SK-N-SH (cell line): ENCODE data around the gene ITPRID2. TPM values are rescaled to one million over a fixed set of nuclear protein-coding genes. Genes with fewer than 3 reads are reported as not detected.

ENCODE experiments used
- CTCF ChIA-PET: fragments of 300-600, 350-600 bp; formaldehyde crosslinking; extraction: SDS; loops from one replicate; lab custom pipeline; 2021; lab: Yijun Ruan, JAX
- POLR2A ChIA-PET: fragments of 350-600 bp; sonication (Branson Sonifier 250); formaldehyde crosslinking; extraction: SDS; loops from one replicate; lab custom pipeline; 2020; ENCODE audit warnings: antibody characterized with exemption, inconsistent platforms; lab: Yijun Ruan, JAX
- DNase-seq: peaks from one replicate; pipeline ENCODE4 v3.0.0; 2012
- H2AFZ ChIP-seq: fragments of 200-600 bp; sonication (generic); 2 replicates; pipeline ENCODE4 v1.8.1; 2016; ENCODE audit warnings: antibody characterized with exemption, mild to moderate bottlenecking, low read depth
- H3F3A ChIP-seq: fragments of 200-600 bp; sonication (generic); replicated peaks from 2 replicates; pipeline ENCODE3; 2016; ENCODE audit warnings: antibody characterized with exemption, mild to moderate bottlenecking; ENCODE audit not compliant: insufficient read depth
- H3K27ac ChIP-seq, 2 experiments: fragments of 200-500 bp in 1 of 2; fragments of 200-600 bp in 1 of 2; sonication (Bioruptor generic) in 1 of 2; sonication (generic), shearing (Covaris generic) in 1 of 2; 2 replicates each; pipeline versions ENCODE4 v1.5.1 to v1.6.1; 2014 to 2016; ENCODE audit warnings: low read depth in 2 of 2, inconsistent platforms in 1 of 2, low read length in 1 of 2, mild to moderate bottlenecking in 1 of 2, mixed read lengths in 1 of 2
- H3K27me3 ChIP-seq: fragments of 200-600 bp; sonication (generic), shearing (Covaris generic); 2 replicates; pipeline ENCODE4 v1.6.1; 2016; ENCODE audit warnings: mixed run types; ENCODE audit not compliant: insufficient read depth
- H3K36me3 ChIP-seq, 2 experiments: fragments of 200-500 bp in 1 of 2; fragments of 200-600 bp in 1 of 2; sonication (Bioruptor generic) in 1 of 2; sonication (generic) in 1 of 2; replicated peaks in 1 of 2; 2 replicates each; pipeline versions ENCODE3 to v1.5.1; 2014 to 2016; ENCODE audit warnings: low read length in 1 of 2, mild to moderate bottlenecking in 1 of 2; ENCODE audit not compliant: insufficient read depth in 2 of 2, control insufficient read depth in 1 of 2
- H3K4me1 ChIP-seq, 2 experiments: fragments of 200-500 bp in 1 of 2; fragments of 200-600 bp in 1 of 2; sonication (Bioruptor generic) in 1 of 2; sonication (generic), shearing (Covaris generic) in 1 of 2; 2 replicates each; pipeline versions ENCODE4 v1.5.1 to v1.6.1; 2014 to 2016; ENCODE audit warnings: low read depth in 1 of 2, low read length in 1 of 2, mixed run types in 1 of 2; ENCODE audit not compliant: insufficient read depth in 2 of 2, control insufficient read depth in 1 of 2
- H3K4me2 ChIP-seq: fragments of 200-600 bp; sonication (generic), shearing (Covaris generic); 2 replicates; pipeline ENCODE4 v1.6.1; 2017; ENCODE audit warnings: mixed run types
- H3K4me3 ChIP-seq, 2 experiments: fragments of 200-500 bp in 1 of 2; fragments of 200-600 bp in 1 of 2; sonication (Bioruptor generic) in 1 of 2; sonication (generic), shearing (Covaris generic) in 1 of 2; 2 replicates each; pipeline versions ENCODE4 v1.5.1 to v1.8.1; 2014 to 2016; ENCODE audit warnings: low read depth in 2 of 2, inconsistent platforms in 1 of 2, low read length in 1 of 2, mild to moderate bottlenecking in 1 of 2, mixed read lengths in 1 of 2, moderate library complexity in 1 of 2
- H3K79me2 ChIP-seq: fragments of 200-600 bp; sonication (generic); 2 replicates; pipeline ENCODE4 v1.8.1; 2017; ENCODE audit warnings: mild to moderate bottlenecking; ENCODE audit not compliant: insufficient read depth
- H3K9ac ChIP-seq: fragments of 200-600 bp; sonication (generic); 2 replicates; pipeline ENCODE4 v1.6.1; 2017; ENCODE audit warnings: mixed run types
- H3K9me2 ChIP-seq: fragments of 200-600 bp; sonication (generic); 2 replicates; pipeline ENCODE4 v1.6.1; 2017; ENCODE audit warnings: mixed run types
- H3K9me3 ChIP-seq: fragments of 200-600 bp; sonication (generic); 2 replicates; pipeline ENCODE4 v1.6.1; 2017; ENCODE audit warnings: mixed run types, mild to moderate bottlenecking, moderate library complexity
- H4K20me1 ChIP-seq: fragments of 200-600 bp; sonication (generic); 2 replicates; pipeline ENCODE4 v1.6.1; 2017; ENCODE audit warnings: mild to moderate bottlenecking, mixed run types; ENCODE audit not compliant: insufficient read depth
- FOSL2 ChIP-seq: IDR thresholded peaks from 2 replicates; pipeline ENCODE4 v1.4.0; 2012; ENCODE audit warnings: low read depth, mild to moderate bottlenecking, moderate library complexity, borderline replicate concordance
- FOXM1 ChIP-seq: IDR thresholded peaks from 2 replicates; pipeline ENCODE4 v1.4.0; 2012; ENCODE audit warnings: low read depth, mild to moderate bottlenecking
- GABPA ChIP-seq: IDR thresholded peaks from 2 replicates; pipeline ENCODE4 v1.4.0; 2012; ENCODE audit warnings: low read depth, mild to moderate bottlenecking
- GATA2 ChIP-seq: sonication (generic); formaldehyde crosslinking; IDR thresholded peaks from 2 replicates; pipeline ENCODE4 v1.5.0; 2020; ENCODE audit warnings: mild to moderate bottlenecking, missing genetic modification reagents
- JUND ChIP-seq: IDR thresholded peaks from 2 replicates; pipeline ENCODE4 v1.4.0; 2012
- MXI1 ChIP-seq: IDR thresholded peaks from 2 replicates; pipeline ENCODE4 v1.6.1; 2012; ENCODE audit warnings: mild to moderate bottlenecking, low read depth, low read length, improper control_type of control experiment
- NRF1 ChIP-seq: IDR thresholded peaks from 2 replicates; pipeline ENCODE4 v1.6.1; 2012; ENCODE audit warnings: low read depth, mild to moderate bottlenecking, low read length
- RCOR1 ChIP-seq: fragments of 150-350 bp; IDR thresholded peaks from 2 replicates; pipeline ENCODE4 v1.6.1; 2017; ENCODE audit warnings: antibody characterized with exemption, low read length
- RFX5 ChIP-seq: IDR thresholded peaks from 2 replicates; pipeline ENCODE4 v1.6.1; 2012; ENCODE audit warnings: mild to moderate bottlenecking, improper control_type of control experiment, low read length
- WGBS: methylation state at CpG from one replicate; pipeline ENCODE4 v1.1.6; 2017; ENCODE audit warnings: low lambda C conversion rate; 5-methylcytosine and 5-hydroxymethylcytosine counted together
- polyA plus RNA-seq, 3 experiments: library from polyadenylated mRNA; depleted of rRNA; stranded (reverse); fragments of >200 nt; gene quantifications; 2 replicates each; pipeline ENCODE4 v1.2.3, GENCODE V29; 2012
- TF ChIP-seq, protein P1 (sequence below): fragments of 150-350 bp; IDR thresholded peaks from 2 replicates; pipeline ENCODE4 v1.6.1; 2017; ENCODE audit warnings: antibody characterized with exemption, low read length, low read depth, borderline replicate concordance
- TF ChIP-seq, protein P2 (sequence below): IDR thresholded peaks from 2 replicates; pipeline ENCODE4 v1.4.0; 2012; ENCODE audit warnings: low read depth, borderline replicate concordance
- TF ChIP-seq, protein P3 (sequence below): IDR thresholded peaks from 2 replicates; pipeline ENCODE4 v1.6.1; 2012; ENCODE audit warnings: mild to moderate bottlenecking, low read depth, low read length, moderate library complexity

Gene ITPRID2
- polyA plus RNA-seq, 1 of the 3 experiments (the other 2 are of a cell fraction): 41.9 TPM

DNA sequence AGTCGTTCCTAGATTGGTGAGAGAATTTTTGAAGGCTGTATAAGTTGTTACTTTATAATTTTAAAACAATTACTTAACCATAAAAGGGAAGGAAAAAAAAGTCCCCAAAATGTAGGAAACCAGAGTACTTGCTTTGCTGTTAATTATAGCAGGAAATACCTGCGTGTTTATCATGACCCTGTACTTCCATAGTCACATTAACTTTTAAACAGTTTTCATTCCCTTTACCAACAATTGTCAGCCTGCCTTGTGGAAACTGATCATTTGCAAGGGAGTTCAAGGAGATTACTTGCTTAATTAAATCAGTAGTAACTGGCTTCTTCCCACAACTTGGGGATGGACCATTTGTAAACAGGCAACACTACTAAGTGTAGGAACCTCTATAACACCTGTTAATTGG is 6.4 kb upstream of the ITPRID2 start:
- H3K9ac ChIP-seq: no peak overlapping the region
- H3K36me3 ChIP-seq: no peaks in the 10 kb centered on the region
- DNase-seq: no peak
- H3K4me3 ChIP-seq: no peak overlapping the region
- no peaks in the 10 kb centered on the region for H3K4me1 ChIP-seq
- ChIA-PET POLR2A (no interaction called here), CTCF (no interaction called here)
- H4K20me1 ChIP-seq: no peaks in the 10 kb centered on the region
- no peaks in the 10 kb centered on the region for H3K9me2 ChIP-seq
- no peak overlapping the region for H3K4me2 ChIP-seq
- no peaks in the 10 kb centered on the region for H3K27me3 ChIP-seq
- no peak overlapping the region for H3K27ac ChIP-seq
- H3F3A ChIP-seq: no peaks in the 10 kb centered on the region
- TF ChIP-seq RCOR1: no peak
- no peak for TF ChIP-seq RFX5
- TF ChIP-seq MXI1: no peak
- TF ChIP-seq, protein P1, sequence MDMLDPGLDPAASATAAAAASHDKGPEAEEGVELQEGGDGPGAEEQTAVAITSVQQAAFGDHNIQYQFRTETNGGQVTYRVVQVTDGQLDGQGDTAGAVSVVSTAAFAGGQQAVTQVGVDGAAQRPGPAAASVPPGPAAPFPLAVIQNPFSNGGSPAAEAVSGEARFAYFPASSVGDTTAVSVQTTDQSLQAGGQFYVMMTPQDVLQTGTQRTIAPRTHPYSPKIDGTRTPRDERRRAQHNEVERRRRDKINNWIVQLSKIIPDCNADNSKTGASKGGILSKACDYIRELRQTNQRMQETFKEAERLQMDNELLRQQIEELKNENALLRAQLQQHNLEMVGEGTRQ: no peak
- TF ChIP-seq GATA2: no peak
- no peak for TF ChIP-seq NRF1
- no peak for TF ChIP-seq FOSL2
- TF ChIP-seq FOXM1: no peak
- WGBS: 52% methylated on average over 2 of the region's 2 CpGs
- H3K9me3 ChIP-seq: no peaks in the 10 kb centered on the region
- no peaks in the 10 kb centered on the region for H3K79me2 ChIP-seq
- no peak overlapping the region for H2AFZ ChIP-seq

DNA sequence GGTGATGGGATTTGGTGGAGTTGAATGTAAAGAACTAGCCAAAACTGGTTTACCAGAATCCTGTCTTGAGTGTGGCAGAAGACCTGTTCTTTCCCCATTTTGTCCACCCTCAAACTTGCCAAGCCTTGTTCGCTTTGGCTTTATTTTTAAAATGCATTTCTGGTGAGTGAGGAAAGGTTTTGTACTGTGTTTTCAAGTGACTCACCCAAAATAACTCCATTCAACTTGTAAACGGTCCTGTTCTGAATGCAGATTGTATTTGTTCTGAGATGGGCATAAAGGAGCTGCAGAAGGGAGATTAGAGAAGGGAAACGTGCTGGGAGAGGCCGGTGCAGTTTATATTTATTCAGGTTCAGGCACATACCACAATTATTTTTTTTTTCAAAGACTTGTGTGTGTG is 5.3 kb upstream of the ITPRID2 start:
- H3K79me2 ChIP-seq: no peaks in the 10 kb centered on the region
- no peak overlapping the region for H3K9ac ChIP-seq
- no peaks in the 10 kb centered on the region for H3K27me3 ChIP-seq
- DNase-seq: no peak
- ChIA-PET POLR2A (no interaction called here), CTCF (no interaction called here)
- no peak overlapping the region for H2AFZ ChIP-seq
- H3K27ac ChIP-seq: no peak overlapping the region
- WGBS: 73% methylated on average over 4 of the region's 4 CpGs
- no peak overlapping the region for H3K4me3 ChIP-seq
- peaks cover 7% of the 10 kb centered on the region for H3F3A ChIP-seq
- no peaks in the 10 kb centered on the region for H4K20me1 ChIP-seq
- H3K4me1 ChIP-seq: peaks cover 0 to 5% of the 10 kb centered on the region in 2 experiments; a peak in 1 of 4 replicates
- H3K4me2 ChIP-seq: no peak overlapping the region
- H3K9me2 ChIP-seq: no peaks in the 10 kb centered on the region
- H3K36me3 ChIP-seq: no peaks in the 10 kb centered on the region
- TF ChIP-seq, protein P2, sequence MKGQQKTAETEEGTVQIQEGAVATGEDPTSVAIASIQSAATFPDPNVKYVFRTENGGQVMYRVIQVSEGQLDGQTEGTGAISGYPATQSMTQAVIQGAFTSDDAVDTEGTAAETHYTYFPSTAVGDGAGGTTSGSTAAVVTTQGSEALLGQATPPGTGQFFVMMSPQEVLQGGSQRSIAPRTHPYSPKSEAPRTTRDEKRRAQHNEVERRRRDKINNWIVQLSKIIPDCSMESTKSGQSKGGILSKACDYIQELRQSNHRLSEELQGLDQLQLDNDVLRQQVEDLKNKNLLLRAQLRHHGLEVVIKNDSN: no peak
- peak; percentile 8; the same call in 1 of the 2 replicates for TF ChIP-seq FOSL2
- H3K9me3 ChIP-seq: no peaks in the 10 kb centered on the region

GRCh38 chr2:181887045-181887444 is 4.5 kb upstream of the ITPRID2 start:
- Histone ChIP-seq H3K36me3 (no peaks in the 10 kb centered on the region), H3K4me3 (no peak overlapping the region), H3K27ac (no peak overlapping the region), H3K27me3 (no peaks in the 10 kb centered on the region), H3K9ac (no peak overlapping the region), H3K4me1 (peaks cover 0 to 6% of the 10 kb centered on the region in 2 experiments; a peak in 1 of 4 replicates), H3K79me2 (peaks cover 2% of the 10 kb centered on the region), H2AFZ (no peak overlapping the region), H4K20me1 (no peaks in the 10 kb centered on the region), H3K9me2 (no peaks in the 10 kb centered on the region), H3K9me3 (no peaks in the 10 kb centered on the region), H3F3A (peaks cover 8% of the 10 kb centered on the region), H3K4me2 (no peak overlapping the region)
- POLR2A ChIA-PET: no interaction called here
- CTCF ChIA-PET: no interaction called here
- 73% methylated on average over 2 of the region's 2 CpGs for WGBS
- no peak for DNase-seq
- TF ChIP-seq GABPA (no peak), GATA2 (no peak), JUND (no peak)
- TF ChIP-seq, protein P3, sequence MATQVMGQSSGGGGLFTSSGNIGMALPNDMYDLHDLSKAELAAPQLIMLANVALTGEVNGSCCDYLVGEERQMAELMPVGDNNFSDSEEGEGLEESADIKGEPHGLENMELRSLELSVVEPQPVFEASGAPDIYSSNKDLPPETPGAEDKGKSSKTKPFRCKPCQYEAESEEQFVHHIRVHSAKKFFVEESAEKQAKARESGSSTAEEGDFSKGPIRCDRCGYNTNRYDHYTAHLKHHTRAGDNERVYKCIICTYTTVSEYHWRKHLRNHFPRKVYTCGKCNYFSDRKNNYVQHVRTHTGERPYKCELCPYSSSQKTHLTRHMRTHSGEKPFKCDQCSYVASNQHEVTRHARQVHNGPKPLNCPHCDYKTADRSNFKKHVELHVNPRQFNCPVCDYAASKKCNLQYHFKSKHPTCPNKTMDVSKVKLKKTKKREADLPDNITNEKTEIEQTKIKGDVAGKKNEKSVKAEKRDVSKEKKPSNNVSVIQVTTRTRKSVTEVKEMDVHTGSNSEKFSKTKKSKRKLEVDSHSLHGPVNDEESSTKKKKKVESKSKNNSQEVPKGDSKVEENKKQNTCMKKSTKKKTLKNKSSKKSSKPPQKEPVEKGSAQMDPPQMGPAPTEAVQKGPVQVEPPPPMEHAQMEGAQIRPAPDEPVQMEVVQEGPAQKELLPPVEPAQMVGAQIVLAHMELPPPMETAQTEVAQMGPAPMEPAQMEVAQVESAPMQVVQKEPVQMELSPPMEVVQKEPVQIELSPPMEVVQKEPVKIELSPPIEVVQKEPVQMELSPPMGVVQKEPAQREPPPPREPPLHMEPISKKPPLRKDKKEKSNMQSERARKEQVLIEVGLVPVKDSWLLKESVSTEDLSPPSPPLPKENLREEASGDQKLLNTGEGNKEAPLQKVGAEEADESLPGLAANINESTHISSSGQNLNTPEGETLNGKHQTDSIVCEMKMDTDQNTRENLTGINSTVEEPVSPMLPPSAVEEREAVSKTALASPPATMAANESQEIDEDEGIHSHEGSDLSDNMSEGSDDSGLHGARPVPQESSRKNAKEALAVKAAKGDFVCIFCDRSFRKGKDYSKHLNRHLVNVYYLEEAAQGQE: no peak
- TF ChIP-seq, protein P2: no peak
